GM10847 (cell line): ENCODE results near the gene EMD.

Experiments
- POLR2A ChIP-seq: IDR thresholded peaks from 2 replicates; pipeline ENCODE4 v1.6.1; 2011; ENCODE audit not compliant: insufficient read length; ENCODE audit errors: extremely low read depth

EMD gene

DNA sequence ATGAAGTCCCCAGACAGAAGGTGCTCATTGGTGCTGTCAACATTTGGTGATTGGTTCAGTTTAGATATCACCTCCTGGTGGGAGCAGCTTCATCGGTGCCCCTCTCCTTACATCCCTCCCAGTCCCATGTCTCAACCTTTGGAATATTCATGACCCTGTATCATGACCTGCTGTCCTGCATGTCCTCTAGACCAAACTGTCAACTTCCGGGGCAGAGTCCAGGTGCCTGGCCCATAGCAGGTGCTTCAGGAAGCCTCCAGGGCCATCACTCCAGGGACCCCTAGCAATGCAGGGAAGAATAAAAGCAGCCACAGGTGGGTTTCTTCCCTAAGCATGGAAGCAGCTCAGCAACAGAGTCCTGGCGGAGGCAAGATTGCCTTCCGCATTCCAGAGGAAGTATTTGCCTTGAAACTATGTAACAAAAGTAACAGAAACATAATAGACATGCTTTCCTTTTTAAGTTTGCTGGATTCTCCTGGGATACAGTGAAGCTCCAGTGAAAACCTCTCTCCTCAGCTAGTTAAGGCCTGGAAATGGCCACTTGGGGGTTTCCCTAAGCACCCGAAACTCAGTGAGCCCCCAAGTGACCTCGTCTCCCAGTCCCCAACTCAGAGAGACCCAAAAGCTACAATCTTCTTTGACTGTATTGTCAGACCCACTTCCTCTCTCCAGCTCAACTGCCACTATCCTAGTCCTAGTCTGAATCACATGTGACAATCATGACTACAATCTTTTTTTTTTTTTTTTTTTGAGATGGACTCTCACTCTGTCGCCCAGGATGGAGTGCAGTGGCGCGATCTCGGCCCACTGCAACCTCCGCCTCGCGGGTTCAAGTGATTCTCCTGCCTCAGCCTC lies 48.0 kb downstream of the EMD start:
- TF ChIP-seq POLR2A: no peak

DNA sequence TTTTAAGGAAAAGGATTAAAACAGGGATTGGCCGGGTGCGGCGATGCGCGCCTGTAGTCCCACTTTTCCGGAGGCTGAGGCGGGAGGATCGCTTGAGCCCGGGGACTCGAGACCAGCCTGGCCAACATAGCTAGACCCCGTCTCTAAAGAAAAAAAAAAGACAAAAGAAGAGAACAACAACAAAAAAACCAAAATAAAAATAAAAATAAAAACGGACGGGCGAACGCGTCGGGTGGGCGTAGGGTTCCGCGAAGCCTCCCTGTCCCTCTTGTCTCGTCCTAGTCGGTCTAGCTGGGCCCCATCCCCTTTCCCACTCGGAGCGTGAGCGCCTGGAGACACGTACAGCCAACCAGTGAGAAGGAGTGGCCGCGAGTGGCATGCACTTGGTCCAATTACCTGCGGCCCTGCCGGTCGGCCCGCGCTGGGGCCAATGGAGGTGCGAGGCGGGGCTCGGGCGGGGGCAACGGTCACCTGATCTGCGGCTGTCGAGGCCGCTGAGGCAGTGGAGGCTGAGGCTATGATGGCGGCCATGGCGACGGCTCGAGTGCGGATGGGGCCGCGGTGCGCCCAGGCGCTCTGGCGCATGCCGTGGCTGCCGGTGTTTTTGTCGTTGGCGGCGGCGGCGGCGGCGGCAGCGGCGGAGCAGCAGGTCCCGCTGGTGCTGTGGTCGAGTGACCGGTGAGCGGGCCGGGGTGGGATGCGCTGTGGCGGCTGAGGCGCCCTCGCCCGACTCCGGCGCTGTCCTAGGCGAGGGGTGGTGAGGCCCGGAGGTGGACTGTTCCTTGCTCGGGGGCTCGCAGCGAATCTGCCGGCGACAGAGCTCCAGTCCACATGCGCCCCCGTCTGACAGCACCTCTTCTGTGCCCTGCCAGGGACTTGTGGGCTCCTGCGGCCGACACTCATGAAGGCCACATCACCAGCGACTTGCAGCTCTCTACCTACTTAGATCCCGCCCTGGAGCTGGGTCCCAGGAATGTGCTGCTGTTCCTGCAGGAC lies 49.4 kb downstream of the EMD start, which contains the start of gene ATP6AP1:
Gene ATP6AP1 (plus strand): TSS at position 502 of the 996 bp plus-strand sequence. CDS start 16 bp downstream, at position 518.
- peak; percentile 41 for TF ChIP-seq POLR2A

DNA sequence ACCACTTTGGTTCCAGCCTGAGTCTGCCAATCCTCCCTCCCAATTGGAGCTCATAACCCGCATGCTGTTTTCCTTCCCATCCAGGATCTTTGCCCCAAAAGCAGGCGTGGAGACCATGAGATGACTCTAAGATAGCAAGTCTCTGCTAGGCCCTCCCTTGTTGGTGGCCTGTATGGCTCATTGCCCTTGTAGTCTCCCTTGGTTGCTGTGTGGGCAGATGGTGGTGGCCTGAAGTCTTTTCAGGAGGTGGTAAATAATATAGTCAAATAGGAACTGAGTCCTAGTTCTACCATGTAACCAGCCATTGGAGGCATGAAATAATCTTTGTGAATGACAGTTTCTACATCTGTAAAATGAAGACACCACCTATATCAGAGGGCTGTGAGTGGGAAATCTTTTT lies 50.6 kb downstream of the EMD start:
- no peak for TF ChIP-seq POLR2A

DNA sequence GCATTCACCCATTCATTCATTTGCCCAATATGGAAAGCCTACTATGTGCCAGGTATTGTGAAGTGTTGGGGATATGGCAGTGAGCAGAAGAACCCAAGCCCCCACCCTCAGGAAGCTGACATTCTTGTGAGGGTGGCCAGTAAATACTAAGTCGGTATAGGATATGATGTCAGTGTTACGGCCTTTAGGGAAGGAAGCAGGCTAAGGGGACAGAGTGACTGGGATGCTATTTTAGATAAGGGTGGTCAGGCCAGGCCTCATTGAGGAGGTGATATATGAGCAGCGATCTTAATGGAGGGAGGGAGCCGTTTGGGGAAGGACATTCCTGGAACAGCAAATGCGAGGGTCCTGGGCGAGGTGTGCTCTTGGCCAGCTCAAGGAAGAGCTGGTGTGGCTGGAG lies 51.4 kb downstream of the EMD start:
- no peak for TF ChIP-seq POLR2A

DNA sequence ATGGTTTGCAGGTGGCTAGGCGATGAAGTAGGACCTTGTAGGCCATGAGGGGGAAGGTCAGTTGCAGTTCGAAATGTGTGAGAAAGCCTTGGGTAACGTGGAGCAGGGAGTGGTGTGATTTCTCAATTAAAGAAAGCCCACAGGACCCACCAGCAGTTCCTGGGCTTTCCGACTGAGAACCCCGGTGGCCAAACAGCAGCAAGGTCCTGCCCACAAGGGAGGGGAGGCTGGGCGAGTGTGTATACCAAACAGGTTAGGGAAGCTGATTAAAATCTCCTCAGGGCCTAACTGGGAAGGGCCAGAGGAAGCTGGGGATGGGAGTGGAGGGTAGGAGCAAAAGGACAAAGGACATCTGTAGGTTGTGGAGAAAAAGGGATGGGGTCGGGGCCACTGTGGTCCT lies 51.8 kb downstream of the EMD start:
- TF ChIP-seq POLR2A: no peak
